Astrocyte (in vitro differentiated cells and primary cell): ENCODE results near the gene ATP10B. TPM values are rescaled to one million over a fixed set of nuclear protein-coding genes. Genes with fewer than 3 reads are reported as not detected.

Experiments
- DNase-seq: peaks from one replicate; pipeline ENCODE4 v3.0.0-alpha.2; 2010; ENCODE audit warnings: low read depth
- FAIRE-seq: peaks from 2 replicates; lab custom pipeline; 2011; peaks lifted over from hg19 to GRCh38; lab: Jason Lieb, UNC
- H2AFZ ChIP-seq: 2 replicates; pipeline ENCODE4 v1.6.0; 2012; ENCODE audit warnings: low read depth, low read length, inconsistent platforms
- H3K27ac ChIP-seq: 2 replicates; pipeline ENCODE4 v1.5.1; 2011; ENCODE audit warnings: low read depth, low read length, inconsistent platforms
- H3K27me3 ChIP-seq: 2 replicates; pipeline ENCODE4 v1.6.0; 2011; ENCODE audit warnings: low read length, inconsistent platforms; ENCODE audit not compliant: insufficient read depth
- H3K36me3 ChIP-seq: 2 replicates; pipeline ENCODE4 v1.5.1; 2011; ENCODE audit warnings: low read length, inconsistent platforms; ENCODE audit not compliant: insufficient read depth
- H3K4me1 ChIP-seq: 2 replicates; pipeline ENCODE4 v1.5.1; 2011; ENCODE audit warnings: low read length, inconsistent platforms; ENCODE audit not compliant: insufficient read depth
- H3K4me2 ChIP-seq: 2 replicates; pipeline ENCODE4 v1.6.0; 2012; ENCODE audit warnings: low read length, inconsistent platforms
- H3K4me3 ChIP-seq: 2 replicates; pipeline ENCODE4 v1.5.1; 2011; ENCODE audit warnings: low read depth, mild to moderate bottlenecking, low read length, inconsistent platforms; ENCODE audit not compliant: insufficient read depth
- H3K79me2 ChIP-seq: 2 replicates; pipeline ENCODE4 v1.6.0; 2012; ENCODE audit warnings: mild to moderate bottlenecking, low read length, inconsistent platforms; ENCODE audit not compliant: insufficient read depth
- H3K9ac ChIP-seq: 2 replicates; pipeline ENCODE4 v1.6.0; 2012; ENCODE audit warnings: mild to moderate bottlenecking, low read length, inconsistent platforms
- H3K9me3 ChIP-seq: 2 replicates; pipeline ENCODE4 v1.5.1; 2012; ENCODE audit warnings: low read depth, mild to moderate bottlenecking, low read length, inconsistent platforms; ENCODE audit not compliant: insufficient read depth
- H4K20me1 ChIP-seq: 2 replicates; pipeline ENCODE4 v1.6.0; 2012; ENCODE audit warnings: low read length, inconsistent platforms; ENCODE audit not compliant: insufficient read depth
- H3K27ac Mint-ChIP-seq: one replicate; pipeline ENCODE4 v1.8.0; 2021; ENCODE audit warnings: mild to moderate bottlenecking, mixed read lengths; ENCODE audit not compliant: unreplicated experiment
- H3K27me3 Mint-ChIP-seq: one replicate; pipeline ENCODE4 v1.8.0; 2021; ENCODE audit warnings: low read depth, mixed read lengths; ENCODE audit not compliant: unreplicated experiment
- H3K36me3 Mint-ChIP-seq: one replicate; pipeline ENCODE4 v1.8.0; 2021; ENCODE audit warnings: low read depth, mixed read lengths; ENCODE audit not compliant: unreplicated experiment
- H3K4me1 Mint-ChIP-seq: one replicate; pipeline ENCODE4 v1.8.0; 2021; ENCODE audit warnings: low read depth, mixed read lengths; ENCODE audit not compliant: unreplicated experiment
- H3K4me3 Mint-ChIP-seq: one replicate; pipeline ENCODE4 v1.8.0; 2021; ENCODE audit warnings: mild to moderate bottlenecking, moderate library complexity, mixed read lengths; ENCODE audit not compliant: unreplicated experiment
- H3K9me3 Mint-ChIP-seq: one replicate; pipeline ENCODE4 v1.8.0; 2021; ENCODE audit warnings: mild to moderate bottlenecking, mixed read lengths; ENCODE audit not compliant: unreplicated experiment
- EZH2 ChIP-seq: IDR thresholded peaks from 2 replicates; pipeline ENCODE4 v1.6.1; 2012; ENCODE audit warnings: mild to moderate bottlenecking, low read length, inconsistent platforms; ENCODE audit not compliant: insufficient read depth
- total RNA-seq: library from RNA; stranded (reverse); gene quantifications from 2 replicates; pipeline ENCODE4 v1.2.1, GENCODE V29; 2021
- TF ChIP-seq, protein P1 (sequence below): IDR thresholded peaks from 2 replicates; pipeline ENCODE4 v1.5.1; 2011; ENCODE audit warnings: low read depth, mild to moderate bottlenecking, inconsistent platforms, low read length, moderate library complexity; ENCODE audit not compliant: insufficient read depth

Gene ATP10B
- total RNA-seq, 1 donor from 2014 or later, result not detected

DNA sequence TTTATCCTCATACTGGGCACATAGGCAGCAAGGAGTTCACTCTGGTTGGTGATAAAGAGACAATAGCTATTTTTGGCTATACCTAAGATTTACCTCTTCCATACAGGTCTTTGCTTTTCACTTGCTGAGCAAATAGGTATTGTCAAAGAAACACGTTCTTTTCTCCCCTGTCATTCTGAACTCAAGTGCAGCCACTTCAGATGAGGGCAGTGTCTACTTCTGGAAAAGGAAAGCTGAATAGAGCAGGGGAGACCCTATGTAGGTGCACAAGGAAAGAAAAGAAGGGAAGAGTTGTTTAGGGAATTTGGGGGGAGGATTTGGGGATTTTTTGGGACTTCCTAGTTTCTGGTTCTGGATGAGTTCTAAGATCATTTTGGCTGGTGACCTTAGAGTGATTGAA is 109.6 kb downstream of the ATP10B start:
- DNase-seq, result no peak
- no peak overlapping the region for H3K4me3 ChIP-seq
- no peak for FAIRE-seq
- Mint-ChIP-seq H3K9me3 (no peaks in the 10 kb centered on the region), H3K27ac (no peak overlapping the region), H3K27me3 (no peaks in the 10 kb centered on the region), H3K4me3 (no peak overlapping the region), H3K36me3 (peaks cover 2% of the 10 kb centered on the region), H3K4me1 (peaks cover 6% of the 10 kb centered on the region)
- no peaks in the 10 kb centered on the region for H3K79me2 ChIP-seq
- no peak overlapping the region for H3K27ac ChIP-seq
- TF ChIP-seq, protein P1, sequence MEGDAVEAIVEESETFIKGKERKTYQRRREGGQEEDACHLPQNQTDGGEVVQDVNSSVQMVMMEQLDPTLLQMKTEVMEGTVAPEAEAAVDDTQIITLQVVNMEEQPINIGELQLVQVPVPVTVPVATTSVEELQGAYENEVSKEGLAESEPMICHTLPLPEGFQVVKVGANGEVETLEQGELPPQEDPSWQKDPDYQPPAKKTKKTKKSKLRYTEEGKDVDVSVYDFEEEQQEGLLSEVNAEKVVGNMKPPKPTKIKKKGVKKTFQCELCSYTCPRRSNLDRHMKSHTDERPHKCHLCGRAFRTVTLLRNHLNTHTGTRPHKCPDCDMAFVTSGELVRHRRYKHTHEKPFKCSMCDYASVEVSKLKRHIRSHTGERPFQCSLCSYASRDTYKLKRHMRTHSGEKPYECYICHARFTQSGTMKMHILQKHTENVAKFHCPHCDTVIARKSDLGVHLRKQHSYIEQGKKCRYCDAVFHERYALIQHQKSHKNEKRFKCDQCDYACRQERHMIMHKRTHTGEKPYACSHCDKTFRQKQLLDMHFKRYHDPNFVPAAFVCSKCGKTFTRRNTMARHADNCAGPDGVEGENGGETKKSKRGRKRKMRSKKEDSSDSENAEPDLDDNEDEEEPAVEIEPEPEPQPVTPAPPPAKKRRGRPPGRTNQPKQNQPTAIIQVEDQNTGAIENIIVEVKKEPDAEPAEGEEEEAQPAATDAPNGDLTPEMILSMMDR, result no peak
- TF ChIP-seq EZH2, result no peak
- no peaks in the 10 kb centered on the region for H4K20me1 ChIP-seq
- H3K36me3 ChIP-seq, result no peaks in the 10 kb centered on the region
- no peaks in the 10 kb centered on the region for H3K27me3 ChIP-seq
- no peaks in the 10 kb centered on the region for H3K9me3 ChIP-seq
- no peak overlapping the region for H3K9ac ChIP-seq
- no peaks in the 10 kb centered on the region for H3K4me1 ChIP-seq
- no peak overlapping the region for H2AFZ ChIP-seq
- no peak overlapping the region for H3K4me2 ChIP-seq

DNA sequence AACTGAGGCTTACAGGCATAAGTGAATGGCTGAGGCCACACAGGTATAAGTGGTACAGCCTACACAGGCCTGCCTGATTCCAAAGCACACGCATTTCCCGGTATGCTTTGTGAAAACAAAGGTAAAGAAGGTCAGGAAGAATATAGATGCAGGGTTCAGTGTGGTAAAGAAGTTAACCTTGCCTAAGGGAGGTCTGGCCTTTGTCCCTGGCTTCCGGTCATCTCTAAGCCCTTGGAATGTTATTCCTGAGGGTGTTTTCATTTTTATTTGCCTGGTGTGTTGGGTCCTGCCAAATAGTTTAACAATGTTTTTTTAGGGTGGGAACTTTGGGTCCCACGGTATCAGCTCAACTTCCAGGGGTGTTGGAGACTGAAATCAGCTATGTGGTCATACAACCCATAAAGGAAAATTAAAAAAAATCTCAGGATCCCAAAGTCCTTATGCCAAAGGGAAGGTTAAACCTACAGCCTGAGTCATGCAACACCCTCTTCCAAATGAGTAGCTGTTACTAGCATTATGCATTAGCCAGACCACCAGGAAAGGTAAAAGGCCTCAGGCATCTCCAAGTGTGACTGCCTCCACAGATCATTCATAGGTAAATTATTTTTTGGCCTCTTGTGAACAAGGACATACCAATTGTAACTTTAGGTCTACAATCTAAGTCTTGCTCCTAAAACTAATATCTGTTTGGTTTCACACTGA is 124.6 kb downstream of the ATP10B start:
- no peak for FAIRE-seq

More for the DNA sequence above, 124.6 kb downstream of the ATP10B start:
- H3K27ac Mint-ChIP-seq, result no peak overlapping the region
- H3K9me3 Mint-ChIP-seq, result no peaks in the 10 kb centered on the region
- no peaks in the 10 kb centered on the region for H3K27me3 ChIP-seq
- H3K27me3 Mint-ChIP-seq, result no peaks in the 10 kb centered on the region
- no peaks in the 10 kb centered on the region for H3K36me3 ChIP-seq
- no peak overlapping the region for H3K9ac ChIP-seq
- no peaks in the 10 kb centered on the region for H3K4me1 Mint-ChIP-seq
- no peaks in the 10 kb centered on the region for H3K9me3 ChIP-seq
- no peaks in the 10 kb centered on the region for H4K20me1 ChIP-seq
- H3K4me1 ChIP-seq, result no peaks in the 10 kb centered on the region
- TF ChIP-seq, protein P1, result no peak
- no peak for TF ChIP-seq EZH2
- no peak overlapping the region for H3K27ac ChIP-seq
- no peaks in the 10 kb centered on the region for H3K79me2 ChIP-seq
- H3K4me2 ChIP-seq, result no peak overlapping the region
- H3K4me3 ChIP-seq, result no peak overlapping the region
- DNase-seq, result no peak
- no peak overlapping the region for H3K4me3 Mint-ChIP-seq
- H2AFZ ChIP-seq, result no peak overlapping the region
- H3K36me3 Mint-ChIP-seq, result no peaks in the 10 kb centered on the region
